ENCODE data around the gene SPCS3.
"Not testable (repeated sequence)": the region's sequence is repeated elsewhere in the genome, so short reads cannot be mapped to it uniquely, and the experiment has no call there.

Gene SPCS3

DNA sequence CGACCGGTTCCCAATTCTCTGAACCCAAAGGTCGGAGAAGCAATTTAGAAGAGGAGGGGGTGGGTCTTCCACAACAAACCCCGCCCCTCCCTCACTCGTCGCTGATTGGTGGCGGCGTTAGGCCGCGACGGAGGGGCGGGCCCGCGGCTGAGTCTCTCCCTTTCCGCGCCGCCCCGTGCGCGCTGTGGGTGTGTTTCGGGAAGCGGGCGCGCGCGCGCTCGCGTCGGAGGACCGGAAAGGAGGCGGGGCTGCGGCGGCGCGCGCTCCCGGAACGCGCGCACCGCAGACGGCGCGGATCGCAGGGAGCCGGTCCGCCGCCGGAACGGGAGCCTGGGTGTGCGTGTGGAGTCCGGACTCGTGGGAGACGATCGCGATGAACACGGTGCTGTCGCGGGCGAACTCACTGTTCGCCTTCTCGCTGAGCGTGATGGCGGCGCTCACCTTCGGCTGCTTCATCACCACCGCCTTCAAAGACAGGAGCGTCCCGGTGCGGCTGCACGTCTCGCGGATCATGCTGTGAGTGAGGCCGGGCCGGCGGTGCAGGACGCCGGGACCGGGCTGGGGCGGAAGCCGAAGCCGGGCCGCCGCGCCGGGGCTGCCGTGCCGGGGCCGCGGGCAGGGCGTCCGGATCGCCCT, at the start of gene SPCS3:
Gene SPCS3, plus strand, starts transcription at position 263 of the 636 bp plus-strand sequence. Its CDS starts 111 bp downstream, at position 374.
- DNase-seq: peak; percentile 93

DNA sequence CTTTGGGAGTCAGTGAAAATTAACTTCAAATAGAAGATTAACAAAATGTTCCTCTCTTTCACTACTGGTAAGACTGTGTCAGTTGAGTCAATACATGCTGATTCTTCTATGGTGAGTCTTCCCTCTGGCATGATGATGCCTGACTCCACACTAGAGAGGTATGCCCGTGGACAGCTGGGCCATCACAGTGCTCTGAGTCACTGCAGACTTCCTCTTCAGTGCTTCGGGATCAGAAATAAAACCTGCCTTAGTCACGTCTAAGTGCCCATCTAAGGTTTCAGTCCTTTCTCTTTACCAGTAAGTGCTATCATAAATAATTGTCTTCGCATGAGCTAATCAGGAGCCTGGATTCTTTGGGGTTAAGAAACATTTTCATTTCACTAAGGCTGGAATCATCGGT, 49.1 kb upstream of the SPCS3 start:
- DNase-seq: no peak

DNA sequence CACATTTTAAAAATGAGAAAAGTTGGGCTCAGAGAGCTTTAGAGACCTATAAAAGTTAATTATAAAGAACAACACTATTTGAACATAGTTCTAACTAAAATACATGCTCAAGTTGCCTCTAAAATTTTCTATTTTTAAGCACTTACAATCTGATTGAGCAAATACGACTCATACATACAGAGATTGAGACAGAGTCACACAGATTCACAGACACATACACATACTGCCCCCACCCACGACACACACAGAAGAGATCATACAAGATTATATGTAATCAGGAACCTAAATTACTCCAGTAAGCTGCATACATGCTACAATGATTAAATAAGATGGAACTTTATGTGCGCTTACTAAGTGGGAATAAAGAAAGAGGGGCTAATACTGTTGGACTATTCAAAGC, 48.0 kb upstream of the SPCS3 start:
- DNase-seq: no peak

DNA sequence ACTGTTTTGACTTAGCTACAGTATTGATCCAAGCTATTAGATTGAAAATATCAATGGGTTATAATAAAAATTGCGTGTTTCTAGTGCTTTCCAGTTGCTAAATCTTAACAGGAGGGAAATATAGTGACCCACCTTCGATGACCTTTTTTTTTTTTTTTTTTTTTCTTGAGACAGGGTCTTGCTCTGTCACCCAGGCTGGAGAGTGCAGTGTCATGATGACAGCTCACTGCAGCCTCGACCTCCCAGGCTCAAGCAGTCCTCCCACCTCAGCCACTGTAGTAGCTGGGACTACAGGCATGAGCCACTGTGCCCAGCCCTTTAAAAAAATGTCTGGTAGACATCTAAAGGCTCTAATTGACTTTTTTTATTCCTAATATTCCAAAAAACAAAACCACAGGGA, 47.0 kb upstream of the SPCS3 start:
- DNase-seq: no peak

DNA sequence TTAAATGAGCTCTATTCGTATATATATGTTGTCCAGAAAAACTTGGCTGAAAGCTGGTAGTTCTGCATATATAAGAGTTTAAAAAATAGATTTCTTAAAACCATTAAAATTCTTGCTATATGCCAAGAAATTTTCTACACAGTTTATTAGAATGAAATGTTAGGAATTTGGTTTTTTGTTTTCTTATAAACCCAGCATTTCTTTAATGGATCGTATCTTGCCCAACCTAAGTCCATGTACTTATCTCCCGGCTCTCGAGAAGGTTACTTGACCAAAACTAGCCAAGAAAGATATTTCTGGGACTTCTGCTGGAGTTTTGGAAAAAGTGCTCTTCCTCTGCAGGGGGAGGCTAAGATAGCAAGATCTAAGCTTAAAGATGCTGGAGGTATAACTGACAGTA, 46.0 kb upstream of the SPCS3 start:
- DNase-seq: no peak

DNA sequence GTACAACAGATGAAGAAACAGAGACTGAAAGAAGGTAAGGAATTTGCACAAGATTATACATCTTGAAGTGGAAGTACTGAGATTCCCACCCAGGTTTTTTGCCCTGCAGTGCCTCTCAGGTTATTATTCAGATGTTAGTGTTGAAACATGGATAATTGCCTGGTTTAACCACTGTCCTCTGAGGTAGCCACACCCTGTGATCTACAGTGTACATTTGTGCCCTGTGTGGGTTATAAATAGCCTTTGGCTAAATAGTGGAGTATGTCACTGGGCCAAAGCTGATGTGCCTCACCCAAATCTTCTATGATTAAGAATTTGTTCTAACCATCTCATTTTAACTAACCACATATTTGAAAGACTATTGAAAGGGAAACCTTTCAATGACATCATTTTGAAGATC, 45.3 kb upstream of the SPCS3 start:
- no peak for DNase-seq

DNA sequence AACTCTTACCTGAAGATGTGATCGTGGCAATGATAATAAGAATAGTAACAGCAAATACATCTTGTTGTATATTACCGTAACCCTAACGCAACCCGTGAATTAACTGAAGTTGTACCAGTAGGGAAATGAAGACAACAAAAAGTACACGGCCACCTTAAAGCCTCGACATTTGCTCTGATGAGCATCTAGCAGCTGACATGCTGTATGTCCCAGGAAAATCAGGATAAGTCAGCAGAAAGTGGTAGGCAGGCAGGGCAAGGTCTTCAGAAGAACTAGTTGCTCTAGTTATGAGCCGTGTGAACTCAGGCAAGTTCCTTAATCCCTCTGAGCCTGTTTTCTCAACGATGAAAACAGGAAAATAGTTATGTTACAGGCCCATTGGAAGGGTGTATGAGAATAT, 43.1 kb upstream of the SPCS3 start:
- no peak for DNase-seq

DNA sequence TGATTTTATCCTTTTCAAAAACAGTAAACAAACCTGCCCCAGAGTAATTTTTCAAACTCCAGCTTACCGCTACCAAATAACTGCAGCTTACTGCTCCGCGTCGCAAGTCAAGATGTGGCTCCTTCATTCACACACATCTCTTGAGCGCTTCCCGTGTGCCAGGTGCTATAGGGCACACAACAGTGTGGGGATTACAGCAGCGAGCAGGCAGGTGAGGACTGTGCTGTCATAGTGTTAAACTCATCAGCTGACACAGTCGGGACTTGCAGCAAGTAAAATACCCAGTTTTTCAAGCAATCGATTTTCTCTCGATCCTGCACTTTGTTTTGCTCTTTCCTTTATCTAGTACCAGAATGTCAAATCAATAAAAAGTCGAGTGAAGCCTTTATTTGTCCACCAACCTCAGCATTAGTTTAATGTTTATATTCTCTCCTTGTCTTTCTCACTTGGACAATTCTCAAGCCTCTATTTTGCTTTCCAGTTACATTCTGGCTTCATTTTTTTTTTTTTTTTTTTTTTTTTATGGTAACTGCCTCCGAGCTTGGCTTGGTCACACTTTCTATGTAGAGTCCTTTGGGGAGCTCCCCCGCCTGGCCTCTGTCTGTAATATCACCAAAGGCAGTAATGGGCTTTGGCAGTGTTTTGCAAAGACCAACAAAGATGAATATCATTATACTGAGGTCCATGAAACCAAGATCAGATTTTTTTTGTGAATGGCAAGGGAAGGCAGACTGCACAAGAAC, 42.4 kb upstream of the SPCS3 start:
- DNase-seq: no peak

DNA sequence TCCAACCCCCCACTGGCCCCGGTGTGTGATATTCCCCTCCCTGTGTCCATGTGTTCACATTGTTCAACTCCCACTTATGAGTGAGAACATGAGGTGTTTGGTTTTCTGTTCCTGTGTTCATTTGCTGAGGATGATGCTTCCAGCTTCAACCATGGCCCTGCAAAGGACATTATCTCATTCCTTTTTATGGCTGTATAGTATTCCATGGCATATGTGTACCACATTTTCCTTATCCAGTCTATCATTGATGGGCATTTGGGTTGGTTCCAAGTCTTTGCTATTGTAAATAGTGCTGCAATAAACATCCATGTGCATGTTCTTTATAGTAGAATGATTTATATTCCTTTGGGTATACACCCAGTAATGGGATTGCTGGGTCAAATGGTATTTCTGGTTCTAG, 40.2 kb upstream of the SPCS3 start:
- not testable (repeated sequence) for DNase-seq

DNA sequence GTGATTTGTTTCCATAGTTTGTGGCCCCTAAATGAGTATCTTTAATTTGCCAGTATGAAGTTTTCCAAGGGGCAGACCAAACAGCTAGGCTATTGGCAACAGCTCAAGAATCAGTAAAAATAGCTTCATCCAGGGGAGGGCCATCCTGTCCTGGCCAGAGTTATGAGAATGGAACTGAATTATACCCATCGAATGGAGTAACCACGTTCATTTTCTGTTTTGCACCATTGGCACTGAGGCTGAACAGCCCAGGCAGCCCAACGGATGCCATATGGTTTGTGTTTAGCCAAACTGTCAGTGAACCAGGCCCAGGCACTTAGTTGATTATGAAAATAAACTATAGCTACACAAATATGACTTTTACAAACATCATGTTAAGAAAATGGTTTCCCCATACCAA, 33.0 kb upstream of the SPCS3 start:
- DNase-seq: no peak

DNA sequence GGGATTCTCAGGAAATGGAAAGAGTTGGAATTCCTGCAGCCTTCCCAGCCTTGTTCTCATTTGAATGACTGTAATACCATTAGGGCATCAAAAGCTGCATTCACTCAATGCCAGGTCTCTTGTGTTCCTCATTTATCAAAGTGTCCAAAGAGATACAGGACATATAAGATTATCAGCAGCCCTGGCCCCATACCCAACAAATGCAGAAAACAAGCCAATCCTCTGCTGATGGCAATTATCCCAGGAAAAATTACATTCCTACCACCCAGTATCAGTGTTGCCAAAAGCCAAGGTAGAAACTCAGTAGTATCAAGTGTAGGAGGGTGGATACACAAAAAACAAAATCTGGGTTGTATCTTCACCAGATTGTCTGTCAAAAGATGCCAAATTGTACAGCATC, 32.2 kb upstream of the SPCS3 start:
- DNase-seq: no peak

DNA sequence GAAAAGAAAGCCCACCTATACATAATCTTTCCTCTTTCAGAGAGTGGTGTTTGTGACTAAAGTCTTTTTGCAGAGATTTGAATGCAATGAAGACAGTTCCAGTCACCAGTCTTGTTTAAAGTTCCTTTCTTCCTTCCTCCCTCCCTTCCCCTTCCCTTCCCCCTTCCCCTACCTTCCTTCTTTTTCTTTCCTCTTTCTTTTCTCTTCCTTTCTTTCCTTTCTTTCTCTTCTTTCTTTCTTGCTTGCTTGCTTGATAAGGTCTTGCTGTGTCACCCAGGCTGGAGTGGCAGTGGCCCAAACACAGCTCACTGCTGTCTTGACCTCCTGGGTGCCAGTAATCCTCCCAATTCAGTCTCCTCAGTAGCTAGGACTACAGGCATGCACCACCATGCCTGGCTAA, 31.7 kb upstream of the SPCS3 start:
- DNase-seq: no peak

DNA sequence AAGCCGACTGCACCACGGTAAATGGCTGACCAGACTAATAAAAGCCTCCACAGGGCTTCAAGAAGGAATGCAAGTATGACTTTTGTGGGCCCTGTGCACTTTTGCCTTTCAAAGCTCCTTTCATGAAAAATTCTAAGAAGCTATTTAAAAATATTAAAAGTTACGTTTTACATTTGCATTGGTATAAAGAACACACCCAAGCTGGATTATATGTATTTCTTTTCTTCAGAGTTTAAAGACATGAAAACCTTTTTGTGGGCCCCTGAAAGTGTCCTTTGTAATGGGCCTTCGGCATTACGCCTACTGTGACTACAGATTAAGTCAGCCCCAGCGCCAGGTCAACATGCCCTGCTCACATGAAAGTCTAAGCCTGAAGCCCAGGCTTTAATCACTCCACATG, 30.2 kb upstream of the SPCS3 start:
- DNase-seq: no peak

DNA sequence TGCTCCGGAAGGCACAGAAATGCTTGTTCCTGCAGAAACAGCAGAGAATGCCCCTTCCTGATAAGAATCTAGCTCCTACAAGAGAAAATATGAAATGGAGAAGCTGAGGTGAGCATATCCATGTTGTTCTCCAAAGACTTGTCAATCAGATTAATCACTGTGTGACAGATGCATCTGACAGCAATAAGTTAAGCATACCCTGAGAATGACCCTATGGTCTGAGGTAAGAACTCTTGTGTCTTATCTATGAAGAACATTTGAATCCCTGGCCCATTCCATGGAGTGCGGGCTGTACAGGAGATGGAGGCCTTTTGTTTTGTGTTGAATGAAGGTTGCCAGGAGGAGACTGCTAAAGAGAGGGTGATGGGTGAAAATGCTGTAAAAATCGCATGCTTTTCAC, 29.2 kb upstream of the SPCS3 start:
- DNase-seq: no peak

DNA sequence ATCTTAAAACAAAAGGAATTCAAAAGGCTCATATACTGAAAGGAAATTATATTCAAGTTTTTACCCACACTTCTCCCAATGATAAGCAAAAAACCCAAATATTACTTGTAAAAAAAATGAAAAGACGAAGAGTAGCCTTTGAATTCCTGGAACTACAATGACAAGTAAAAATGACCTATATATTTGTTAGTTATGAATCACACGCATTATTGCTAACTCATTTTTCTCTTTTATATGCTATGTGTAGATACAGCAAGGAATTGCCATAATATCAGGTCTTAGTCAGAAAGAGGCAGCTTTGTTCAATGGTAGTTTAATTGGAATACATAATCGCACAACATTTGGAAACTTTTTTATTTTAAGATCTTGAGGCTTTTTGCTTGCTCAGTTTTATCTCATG, 28.0 kb upstream of the SPCS3 start:
- no peak for DNase-seq

DNA sequence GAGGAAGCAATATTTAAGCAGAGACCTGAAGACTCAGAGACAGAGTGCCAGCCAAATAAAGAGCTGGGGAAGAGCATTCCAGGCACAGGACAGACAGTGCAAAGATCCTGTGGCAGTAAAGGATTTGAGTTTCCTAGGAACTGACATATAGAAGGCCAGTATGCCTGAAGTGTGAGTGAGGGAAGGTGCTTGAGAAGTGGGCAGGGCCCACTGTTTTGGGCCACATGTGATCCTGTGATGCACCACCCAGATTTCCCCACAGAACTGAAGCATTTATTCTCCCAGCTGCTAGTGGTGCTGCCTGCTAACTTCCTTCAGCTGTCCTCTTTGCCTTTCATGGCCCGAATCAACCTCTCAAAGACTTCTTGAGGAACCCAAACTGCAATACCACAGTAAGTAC, 26.8 kb upstream of the SPCS3 start:
- no peak for DNase-seq

DNA sequence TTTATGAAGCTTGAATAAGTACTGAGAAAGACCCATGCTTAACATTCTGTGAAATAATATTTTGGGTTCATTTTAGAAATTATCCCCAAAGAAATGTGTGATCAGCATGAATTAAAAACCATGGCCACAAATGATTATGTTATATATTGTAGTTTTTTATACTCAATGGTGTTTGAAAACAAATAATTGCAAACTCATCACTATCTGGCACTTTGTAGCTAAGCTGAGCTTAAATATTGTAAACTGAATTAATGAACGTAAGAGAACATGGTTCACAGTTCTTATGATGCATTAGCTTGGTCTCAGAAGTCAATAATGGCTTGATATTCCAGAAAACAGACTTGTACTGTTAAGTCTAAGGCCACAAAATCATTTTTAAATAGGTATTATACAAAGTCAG, 26.1 kb upstream of the SPCS3 start:
- no peak for DNase-seq

DNA sequence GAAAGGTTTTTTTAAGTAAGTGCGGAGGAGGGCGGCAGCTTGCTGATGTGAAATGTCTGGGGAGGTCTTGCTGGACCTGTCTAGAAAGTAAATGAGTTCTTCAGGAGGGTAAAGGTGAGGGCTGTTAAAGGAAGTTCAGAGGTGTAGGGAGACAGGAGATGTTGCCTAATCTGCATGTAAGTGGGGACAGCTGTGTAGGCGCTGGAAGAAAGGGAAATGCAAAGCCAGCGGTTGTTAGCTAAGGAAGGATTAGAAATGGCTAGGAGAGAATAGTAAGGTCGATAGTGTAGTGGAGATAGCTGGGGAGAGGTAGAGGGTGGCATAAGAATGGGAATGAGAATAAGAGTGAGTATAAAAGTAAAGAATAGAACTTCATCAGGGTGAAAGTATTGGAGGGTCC, 23.9 kb upstream of the SPCS3 start:
- DNase-seq: not testable (repeated sequence)

DNA sequence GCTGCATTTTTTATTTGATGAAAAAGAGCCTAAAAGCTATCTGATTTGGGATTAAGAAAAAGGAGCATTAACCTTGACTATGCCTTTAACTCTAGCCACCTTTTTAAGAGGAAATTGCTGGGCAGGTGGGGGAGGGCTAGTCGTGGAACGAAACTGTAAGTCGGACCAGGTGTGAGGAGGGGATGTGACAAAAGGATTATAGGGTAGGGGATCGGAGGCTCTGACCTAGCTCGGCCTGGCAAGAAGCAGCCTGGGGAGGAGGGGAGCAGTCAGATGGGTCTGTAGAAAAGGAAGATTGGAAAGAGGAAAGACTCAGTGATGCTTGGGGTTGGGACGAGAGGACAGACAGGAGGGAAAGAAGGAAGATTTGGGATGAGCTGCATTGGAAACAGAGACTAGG, 21.1 kb upstream of the SPCS3 start:
- no peak for DNase-seq

DNA sequence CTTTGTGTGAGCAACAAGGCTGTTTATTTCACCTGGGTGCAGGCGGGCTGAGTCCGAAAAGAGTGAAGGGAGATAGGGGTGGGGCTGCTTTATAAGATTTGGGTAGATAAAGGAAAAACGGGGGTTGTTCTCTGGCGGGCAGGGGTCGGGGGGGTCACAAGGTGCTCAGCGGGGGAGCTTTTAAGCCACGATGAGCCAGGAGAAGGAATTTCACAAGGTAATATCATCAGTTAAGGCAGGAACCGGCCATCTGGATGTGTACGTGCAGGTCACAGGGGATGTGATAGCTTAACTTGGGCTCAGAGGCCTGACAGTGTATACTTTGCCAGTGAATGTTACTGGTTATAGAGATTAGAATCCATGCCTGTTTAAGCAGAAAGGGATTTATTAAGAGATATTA, 19.7 kb upstream of the SPCS3 start:
- DNase-seq: no peak

DNA sequence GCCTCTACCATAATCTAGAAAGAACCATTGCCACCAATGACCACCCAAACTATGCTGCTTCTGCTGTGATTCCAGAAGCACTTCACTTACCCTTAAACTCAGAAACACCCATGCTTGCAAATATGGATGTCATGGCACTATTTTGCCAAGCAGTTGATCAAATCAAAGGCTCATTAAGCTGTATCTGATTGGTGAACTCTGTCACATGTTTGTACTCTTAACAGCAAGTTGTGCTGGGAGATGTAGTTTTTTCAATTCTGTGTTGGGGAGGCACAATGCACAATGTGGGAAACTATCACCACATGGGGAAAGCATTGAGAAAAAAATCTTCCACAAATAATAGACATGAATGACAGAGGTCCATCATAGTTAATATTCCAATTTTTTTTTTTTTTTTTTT, 19.2 kb upstream of the SPCS3 start:
- DNase-seq: no peak

DNA sequence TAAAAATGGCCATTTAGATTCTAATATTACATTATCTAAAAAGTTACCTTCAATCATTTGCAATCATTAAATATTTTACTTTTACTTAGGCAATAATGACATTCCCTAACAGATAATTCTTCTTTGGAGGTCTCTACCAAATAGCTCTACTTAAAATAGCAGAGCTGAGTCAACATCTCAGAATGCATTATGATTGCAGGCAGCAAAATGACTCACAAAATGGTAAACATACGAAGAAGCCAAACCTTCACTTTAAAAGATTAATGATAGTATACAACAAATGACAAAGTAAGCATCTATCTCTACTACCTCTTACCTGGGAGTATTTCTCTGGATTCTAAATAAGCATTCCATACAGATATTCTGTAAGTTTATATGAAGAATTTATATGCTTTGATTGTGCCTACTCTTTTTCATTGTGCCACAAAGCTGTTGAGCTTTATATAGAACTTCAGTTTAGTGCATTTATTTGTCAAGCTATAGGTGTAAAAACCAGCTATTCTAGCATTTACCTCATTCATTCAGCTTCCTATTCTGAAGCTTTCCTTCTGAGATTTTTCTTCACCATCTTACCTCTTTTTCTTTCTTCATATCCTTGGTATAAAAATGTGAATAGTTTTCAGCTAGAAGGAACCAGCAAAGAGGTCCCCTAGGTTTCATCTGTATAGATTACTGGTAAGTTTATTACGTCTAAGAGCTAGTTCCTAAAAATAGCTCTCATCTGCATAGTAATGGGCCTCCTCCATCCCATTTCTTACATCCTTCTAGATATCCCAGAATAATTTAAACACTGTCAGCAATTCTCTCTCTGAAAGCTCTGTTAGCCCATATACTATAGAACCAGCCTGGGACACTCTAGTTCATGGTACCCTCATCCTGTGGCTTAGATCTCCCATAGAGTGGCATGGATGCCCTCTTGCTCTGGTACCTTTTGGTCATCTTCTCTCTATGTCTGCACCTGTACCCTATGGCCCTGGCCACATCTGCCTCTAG, 17.2 kb upstream of the SPCS3 start:
- no peak for DNase-seq

DNA sequence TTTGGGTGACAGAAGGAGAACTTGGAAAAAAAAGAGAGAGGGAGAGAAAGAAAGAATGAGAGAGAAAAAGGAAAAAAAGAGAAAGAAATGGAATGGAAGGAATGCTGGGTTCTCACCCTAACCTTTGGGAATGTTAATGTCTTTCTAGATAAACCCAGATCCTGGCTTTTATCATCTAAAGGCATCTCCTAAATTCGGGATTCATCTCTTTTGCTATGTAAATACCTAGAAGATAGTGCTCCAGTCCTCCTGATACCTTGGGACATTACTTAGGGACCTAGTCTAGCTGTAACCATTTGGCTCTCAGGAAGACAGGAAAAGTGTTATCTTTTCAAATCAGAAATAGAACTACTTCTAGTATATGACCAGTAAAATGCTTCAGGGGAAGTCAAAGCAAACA, 15.8 kb upstream of the SPCS3 start:
- no peak for DNase-seq
